ENCODE results near the gene GRIP1. TPM values are rescaled to one million over a fixed set of nuclear protein-coding genes. Genes with fewer than 3 reads are reported as not detected.

Gene GRIP1
- total and polyA plus RNA-seq, 2 experiments from 2014 or later = 5.1 to 13.7 TPM

- Histone ChIP-seq H3K4me2 (no peak overlapping the region), H3K4me3 (no peak overlapping the region), H3K27ac (ENCODE audit: low read depth) (no peak overlapping the region), H3K79me2 (replicated peaks; ENCODE audit: insufficient read depth) (no peaks in the 10 kb centered on the region), H3K9me2 (ENCODE audit: insufficient read depth) (no peaks in the 10 kb centered on the region), H2AFZ (no peak overlapping the region), H4K20me1 (replicated peaks; ENCODE audit: insufficient read depth) (no peaks in the 10 kb centered on the region), H3K27me3 (ENCODE audit: insufficient read depth) (no peaks in the 10 kb centered on the region), H3K36me3 (ENCODE audit: insufficient read depth) (no peaks in the 10 kb centered on the region), H3F3A (replicated peaks; ENCODE audit: low read depth) (no peaks in the 10 kb centered on the region), H3K4me1 (ENCODE audit: insufficient read depth) (peaks cover 15% of the 10 kb centered on the region)
- Mint-ChIP-seq H3K9me3 (no peaks in the 10 kb centered on the region), H3K4me3 (no peak overlapping the region), H3K4me1 (peaks cover 23% of the 10 kb centered on the region), H3K27me3 (ENCODE audit: insufficient read depth, low read depth, poor library complexity) (no peaks in the 10 kb centered on the region), H3K36me3 (ENCODE audit: low read depth) (no peaks in the 10 kb centered on the region), H3K27ac (no peak overlapping the region)
- ATAC-seq (no peak), DNase-seq (ENCODE audit: low spot score) (no peak)
- TF ChIP-seq ZNF114 (CRISPR knock-in tag; IDR thresholded peaks at IDR 0.05) (no peak), NANOG (IDR thresholded peaks at IDR 0.05; ENCODE audit: borderline replicate concordance) (no peak), POLR2AphosphoS5 (IDR thresholded peaks at IDR 0.05; ENCODE audit: low read depth) (no peak), CTCF (conservative IDR thresholded peaks at IDR 0.05; ENCODE audit: low read depth in 2 of 2) (no peak), REST (IDR thresholded peaks at IDR 0.05; ENCODE audit: unreplicated experiment) (no peak), EZH2phosphoT487 (IDR thresholded peaks at IDR 0.05; ENCODE audit: unreplicated experiment) (no peak)
- TF ChIP-seq, protein P1, sequence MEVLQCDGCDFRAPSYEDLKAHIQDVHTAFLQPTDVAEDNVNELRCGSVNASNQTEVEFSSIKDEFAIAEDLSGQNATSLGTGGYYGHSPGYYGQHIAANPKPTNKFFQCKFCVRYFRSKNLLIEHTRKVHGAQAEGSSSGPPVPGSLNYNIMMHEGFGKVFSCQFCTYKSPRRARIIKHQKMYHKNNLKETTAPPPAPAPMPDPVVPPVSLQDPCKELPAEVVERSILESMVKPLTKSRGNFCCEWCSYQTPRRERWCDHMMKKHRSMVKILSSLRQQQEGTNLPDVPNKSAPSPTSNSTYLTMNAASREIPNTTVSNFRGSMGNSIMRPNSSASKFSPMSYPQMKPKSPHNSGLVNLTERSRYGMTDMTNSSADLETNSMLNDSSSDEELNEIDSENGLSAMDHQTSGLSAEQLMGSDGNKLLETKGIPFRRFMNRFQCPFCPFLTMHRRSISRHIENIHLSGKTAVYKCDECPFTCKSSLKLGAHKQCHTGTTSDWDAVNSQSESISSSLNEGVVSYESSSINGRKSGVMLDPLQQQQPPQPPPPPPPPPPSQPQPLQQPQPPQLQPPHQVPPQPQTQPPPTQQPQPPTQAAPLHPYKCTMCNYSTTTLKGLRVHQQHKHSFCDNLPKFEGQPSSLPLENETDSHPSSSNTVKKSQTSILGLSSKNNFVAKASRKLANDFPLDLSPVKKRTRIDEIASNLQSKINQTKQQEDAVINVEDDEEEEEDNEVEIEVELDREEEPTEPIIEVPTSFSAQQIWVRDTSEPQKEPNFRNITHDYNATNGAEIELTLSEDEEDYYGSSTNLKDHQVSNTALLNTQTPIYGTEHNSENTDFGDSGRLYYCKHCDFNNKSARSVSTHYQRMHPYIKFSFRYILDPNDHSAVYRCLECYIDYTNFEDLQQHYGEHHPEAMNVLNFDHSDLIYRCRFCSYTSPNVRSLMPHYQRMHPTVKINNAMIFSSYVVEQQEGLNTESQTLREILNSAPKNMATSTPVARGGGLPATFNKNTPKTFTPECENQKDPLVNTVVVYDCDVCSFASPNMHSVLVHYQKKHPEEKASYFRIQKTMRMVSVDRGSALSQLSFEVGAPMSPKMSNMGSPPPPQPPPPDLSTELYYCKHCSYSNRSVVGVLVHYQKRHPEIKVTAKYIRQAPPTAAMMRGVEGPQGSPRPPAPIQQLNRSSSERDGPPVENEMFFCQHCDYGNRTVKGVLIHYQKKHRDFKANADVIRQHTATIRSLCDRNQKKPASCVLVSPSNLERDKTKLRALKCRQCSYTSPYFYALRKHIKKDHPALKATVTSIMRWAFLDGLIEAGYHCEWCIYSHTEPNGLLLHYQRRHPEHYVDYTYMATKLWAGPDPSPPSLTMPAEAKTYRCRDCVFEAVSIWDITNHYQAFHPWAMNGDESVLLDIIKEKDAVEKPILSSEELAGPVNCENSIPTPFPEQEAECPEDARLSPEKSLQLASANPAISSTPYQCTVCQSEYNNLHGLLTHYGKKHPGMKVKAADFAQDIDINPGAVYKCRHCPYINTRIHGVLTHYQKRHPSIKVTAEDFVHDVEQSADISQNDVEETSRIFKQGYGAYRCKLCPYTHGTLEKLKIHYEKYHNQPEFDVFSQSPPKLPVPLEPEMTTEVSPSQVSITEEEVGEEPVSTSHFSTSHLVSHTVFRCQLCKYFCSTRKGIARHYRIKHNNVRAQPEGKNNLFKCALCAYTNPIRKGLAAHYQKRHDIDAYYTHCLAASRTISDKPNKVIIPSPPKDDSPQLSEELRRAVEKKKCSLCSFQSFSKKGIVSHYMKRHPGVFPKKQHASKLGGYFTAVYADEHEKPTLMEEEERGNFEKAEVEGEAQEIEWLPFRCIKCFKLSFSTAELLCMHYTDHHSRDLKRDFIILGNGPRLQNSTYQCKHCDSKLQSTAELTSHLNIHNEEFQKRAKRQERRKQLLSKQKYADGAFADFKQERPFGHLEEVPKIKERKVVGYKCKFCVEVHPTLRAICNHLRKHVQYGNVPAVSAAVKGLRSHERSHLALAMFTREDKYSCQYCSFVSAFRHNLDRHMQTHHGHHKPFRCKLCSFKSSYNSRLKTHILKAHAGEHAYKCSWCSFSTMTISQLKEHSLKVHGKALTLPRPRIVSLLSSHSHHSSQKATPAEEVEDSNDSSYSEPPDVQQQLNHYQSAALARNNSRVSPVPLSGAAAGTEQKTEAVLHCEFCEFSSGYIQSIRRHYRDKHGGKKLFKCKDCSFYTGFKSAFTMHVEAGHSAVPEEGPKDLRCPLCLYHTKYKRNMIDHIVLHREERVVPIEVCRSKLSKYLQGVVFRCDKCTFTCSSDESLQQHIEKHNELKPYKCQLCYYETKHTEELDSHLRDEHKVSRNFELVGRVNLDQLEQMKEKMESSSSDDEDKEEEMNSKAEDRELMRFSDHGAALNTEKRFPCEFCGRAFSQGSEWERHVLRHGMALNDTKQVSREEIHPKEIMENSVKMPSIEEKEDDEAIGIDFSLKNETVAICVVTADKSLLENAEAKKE (CRISPR knock-in tag; IDR thresholded peaks at IDR 0.05) = no peak
Measured at GRCh38 chr12:66594688-66595087, 84.2 kb downstream of the GRIP1 start.
